Measurements from ENCODE around the gene FLNC.

FLNC gene

GRCh38 chr7:128840326-128841170 lies 10.3 kb downstream of the FLNC start:
- H3K27me3 ChIP-seq (ENCODE audit: control insufficient read depth, insufficient read depth, low read length) = no peaks in the 10 kb centered on the region
- H3K4me1 ChIP-seq = no peaks in the 10 kb centered on the region
- TF ChIP-seq CTCF (IDR thresholded peaks at IDR 0.05) = no peak
- H3K79me2 ChIP-seq = no peaks in the 10 kb centered on the region
- no peak overlapping the region for H3K27ac ChIP-seq
- no peak overlapping the region for H2AFZ ChIP-seq
- no peak overlapping the region for H3K4me3 ChIP-seq (ENCODE audit: low read depth, low read length)
- H3K9me3 ChIP-seq (ENCODE audit: control insufficient read depth, low read length) = no peaks in the 10 kb centered on the region
- H3K36me3 ChIP-seq (ENCODE audit: control insufficient read depth, insufficient read depth, low read length) = no peaks in the 10 kb centered on the region
- H3K9ac ChIP-seq = no peak overlapping the region
- no peak overlapping the region for H3K4me2 ChIP-seq (ENCODE audit: low read length)

- no peaks in the 10 kb centered on the region for H3K36me3 ChIP-seq (ENCODE audit: control insufficient read depth, insufficient read depth, low read length)
- H3K4me3 ChIP-seq (ENCODE audit: low read depth, low read length) = no peak overlapping the region
- H3K27ac ChIP-seq = no peak overlapping the region
Measured at GRCh38 chr7:128841171-128841690, 11.0 kb downstream of the FLNC start.

GRCh38 chr7:128841921-128842673 lies 11.9 kb downstream of the FLNC start:
- H2AFZ ChIP-seq = no peak overlapping the region
- H3K79me2 ChIP-seq = no peaks in the 10 kb centered on the region
- peak; percentile 67 for TF ChIP-seq CTCF (IDR thresholded peaks at IDR 0.05)
- H3K9me3 ChIP-seq (ENCODE audit: control insufficient read depth, low read length) = no peaks in the 10 kb centered on the region
- no peaks in the 10 kb centered on the region for H3K36me3 ChIP-seq (ENCODE audit: control insufficient read depth, insufficient read depth, low read length)
- H3K4me2 ChIP-seq (ENCODE audit: low read length) = no peak overlapping the region
- no peak overlapping the region for H3K9ac ChIP-seq
- no peaks in the 10 kb centered on the region for H3K27me3 ChIP-seq (ENCODE audit: control insufficient read depth, insufficient read depth, low read length)
- no peaks in the 10 kb centered on the region for H3K4me1 ChIP-seq
- no peak overlapping the region for H3K27ac ChIP-seq
- no peak overlapping the region for H3K4me3 ChIP-seq (ENCODE audit: low read depth, low read length)

More at GRCh38 chr7:128841171-128841690, 11.0 kb downstream of the FLNC start:
- Histone ChIP-seq H3K4me1 (no peaks in the 10 kb centered on the region), H3K9me3 (ENCODE audit: control insufficient read depth, low read length) (no peaks in the 10 kb centered on the region), H3K79me2 (no peaks in the 10 kb centered on the region), H2AFZ (no peak overlapping the region), H3K27me3 (ENCODE audit: control insufficient read depth, insufficient read depth, low read length) (no peaks in the 10 kb centered on the region), H3K9ac (no peak overlapping the region), H3K4me2 (ENCODE audit: low read length) (no peak overlapping the region)
- no peak for TF ChIP-seq CTCF (IDR thresholded peaks at IDR 0.05)

- Histone ChIP-seq H3K27me3 (ENCODE audit: control insufficient read depth, insufficient read depth, low read length) (no peaks in the 10 kb centered on the region), H3K4me3 (ENCODE audit: low read depth, low read length) (no peak overlapping the region), H3K36me3 (ENCODE audit: control insufficient read depth, insufficient read depth, low read length) (no peaks in the 10 kb centered on the region), H3K27ac (no peak overlapping the region), H2AFZ (no peak overlapping the region), H3K9ac (no peak overlapping the region), H3K4me1 (peaks cover 3% of the 10 kb centered on the region), H3K4me2 (ENCODE audit: low read length) (no peak overlapping the region), H3K9me3 (ENCODE audit: control insufficient read depth, low read length) (no peaks in the 10 kb centered on the region), H3K79me2 (no peaks in the 10 kb centered on the region)
- no peak for TF ChIP-seq CTCF (IDR thresholded peaks at IDR 0.05)
Measured at GRCh38 chr7:128842674-128843641, 12.8 kb downstream of the FLNC start.
